Raji (cell line): ENCODE results near the gene PIGU.

Experiments used
- POLR2A ChIP-seq: IDR thresholded peaks from 2 replicates; pipeline ENCODE4 v1.6.1; 2011; ENCODE audit warnings: low read depth, low read length, control low read depth; ENCODE audit not compliant: insufficient read depth

Gene PIGU

GRCh38 chr20:34541917-34542316 is 135.0 kb downstream of the PIGU start:
- TF ChIP-seq POLR2A: no peak

GRCh38 chr20:34541264-34541901 is 135.5 kb downstream of the PIGU start:
- no peak for TF ChIP-seq POLR2A

- no peak for TF ChIP-seq POLR2A
Measured at GRCh38 chr20:34540596-34541263, 136.2 kb downstream of the PIGU start.

GRCh38 chr20:34539756-34540155 is 137.1 kb downstream of the PIGU start:
- no peak for TF ChIP-seq POLR2A

DNA sequence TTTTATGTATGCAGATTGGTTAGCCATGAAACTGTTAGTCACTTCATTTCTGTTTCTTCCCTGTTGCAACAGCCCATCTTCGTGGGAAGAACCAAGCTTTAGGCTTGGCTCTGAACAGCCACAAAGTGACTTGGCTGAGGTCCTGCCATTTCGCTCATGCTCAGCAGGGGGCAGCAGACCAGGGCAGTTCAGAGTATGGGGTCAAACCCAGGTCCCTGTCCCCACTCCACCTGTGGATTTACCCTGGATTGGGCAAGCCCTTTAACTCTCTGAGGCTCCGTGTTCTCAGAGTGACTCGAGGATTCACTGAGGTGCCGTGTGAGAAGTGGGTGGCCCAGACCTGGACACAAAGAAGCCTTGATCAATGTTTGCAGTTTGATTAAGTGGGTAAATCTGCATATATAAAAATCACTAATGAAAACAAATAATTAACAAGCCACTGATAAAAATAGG is 138.2 kb downstream of the PIGU start:
- no peak for TF ChIP-seq POLR2A

- no peak for TF ChIP-seq POLR2A
Measured at GRCh38 chr20:34537651-34538050, 139.2 kb downstream of the PIGU start.

GRCh38 chr20:34536798-34537394 is 140.0 kb downstream of the PIGU start:
- TF ChIP-seq POLR2A: no peak

GRCh38 chr20:34535857-34536256 is 141.0 kb downstream of the PIGU start:
- TF ChIP-seq POLR2A: no peak

DNA sequence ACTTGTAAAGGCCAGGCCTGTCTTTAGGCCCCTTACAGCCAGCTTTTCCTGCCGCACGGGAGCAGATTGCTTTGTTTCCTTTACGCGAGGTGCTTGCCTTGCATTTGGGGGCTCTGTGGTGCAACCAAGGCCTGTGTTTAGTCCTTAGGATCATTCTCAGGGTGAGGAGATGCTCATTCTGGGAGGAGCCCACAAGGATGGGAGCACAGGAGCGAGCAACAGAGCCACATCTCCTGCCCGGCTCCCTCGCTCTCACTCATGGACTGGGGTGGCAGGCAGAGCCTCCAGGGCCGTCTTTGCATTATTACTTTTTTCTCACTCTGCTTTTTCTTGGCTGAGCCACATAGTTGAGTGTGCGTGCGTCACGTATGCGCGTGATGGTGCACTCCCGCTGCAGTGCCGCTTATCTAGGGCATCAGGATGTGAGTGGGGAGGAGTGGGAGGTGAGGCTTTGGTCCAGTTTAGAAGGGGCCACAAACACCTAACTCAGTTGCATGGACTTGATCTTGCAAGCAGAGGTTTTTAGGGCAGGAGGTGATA is 141.5 kb downstream of the PIGU start:
- TF ChIP-seq POLR2A: no peak

DNA sequence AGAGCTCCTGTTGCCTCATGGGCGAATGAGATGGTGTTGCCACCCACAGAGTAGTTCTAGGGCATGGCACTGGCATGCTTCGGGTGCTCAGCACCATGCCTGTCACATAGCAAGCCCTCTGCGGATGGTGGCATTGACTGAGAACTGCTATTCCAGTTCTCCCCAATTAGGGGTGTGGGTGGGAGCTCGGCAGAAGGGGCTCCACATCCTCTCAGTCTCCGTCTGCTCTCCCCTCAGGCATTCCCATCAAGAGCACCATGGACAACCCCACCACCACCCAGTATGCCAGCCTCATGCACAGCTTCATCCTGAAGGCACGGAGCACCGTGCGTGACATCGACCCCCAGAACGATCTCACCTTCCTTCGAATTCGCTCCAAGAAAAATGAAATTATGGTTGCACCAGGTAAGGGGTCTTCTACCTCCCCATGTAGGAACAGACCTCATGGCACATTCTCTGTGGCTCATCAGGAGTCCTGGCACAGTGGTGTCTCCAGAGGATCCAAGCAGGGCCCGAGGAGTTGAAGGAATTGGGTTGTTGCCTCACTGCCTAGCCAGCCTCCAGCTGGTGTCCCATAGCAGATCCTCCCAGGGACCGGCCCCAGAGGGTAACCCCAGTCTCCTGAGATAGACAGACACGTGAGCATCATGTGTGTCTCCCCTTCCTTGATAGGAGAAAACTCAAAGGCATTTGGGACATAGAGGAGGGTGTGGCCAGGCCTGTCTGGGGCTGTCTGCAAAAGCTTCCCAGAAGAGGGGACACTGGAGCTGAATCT is 142.3 kb downstream of the PIGU start:
- no peak for TF ChIP-seq POLR2A

DNA sequence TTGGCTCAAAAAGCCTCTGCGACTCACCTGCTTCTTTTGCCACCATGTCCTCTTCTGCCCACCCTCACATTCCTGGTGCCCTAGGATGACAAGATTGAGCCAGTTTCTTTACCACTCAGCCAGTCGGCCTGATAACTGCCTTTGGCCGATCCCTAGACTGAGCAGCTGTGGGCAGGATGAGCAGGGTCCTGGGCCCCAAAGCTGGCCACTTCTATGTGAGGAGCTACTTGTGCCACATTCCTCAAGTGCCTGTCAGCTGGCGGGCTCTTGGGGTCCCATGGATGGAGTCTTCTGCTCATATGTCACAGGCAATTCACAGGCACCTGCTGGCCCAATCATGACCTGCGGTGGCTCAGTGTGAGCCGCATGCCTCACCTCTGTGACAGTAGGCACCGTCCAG is 144.1 kb downstream of the PIGU start:
- no peak for TF ChIP-seq POLR2A

- no peak for TF ChIP-seq POLR2A
Measured at GRCh38 chr20:34532320-34532719, 144.6 kb downstream of the PIGU start.

DNA sequence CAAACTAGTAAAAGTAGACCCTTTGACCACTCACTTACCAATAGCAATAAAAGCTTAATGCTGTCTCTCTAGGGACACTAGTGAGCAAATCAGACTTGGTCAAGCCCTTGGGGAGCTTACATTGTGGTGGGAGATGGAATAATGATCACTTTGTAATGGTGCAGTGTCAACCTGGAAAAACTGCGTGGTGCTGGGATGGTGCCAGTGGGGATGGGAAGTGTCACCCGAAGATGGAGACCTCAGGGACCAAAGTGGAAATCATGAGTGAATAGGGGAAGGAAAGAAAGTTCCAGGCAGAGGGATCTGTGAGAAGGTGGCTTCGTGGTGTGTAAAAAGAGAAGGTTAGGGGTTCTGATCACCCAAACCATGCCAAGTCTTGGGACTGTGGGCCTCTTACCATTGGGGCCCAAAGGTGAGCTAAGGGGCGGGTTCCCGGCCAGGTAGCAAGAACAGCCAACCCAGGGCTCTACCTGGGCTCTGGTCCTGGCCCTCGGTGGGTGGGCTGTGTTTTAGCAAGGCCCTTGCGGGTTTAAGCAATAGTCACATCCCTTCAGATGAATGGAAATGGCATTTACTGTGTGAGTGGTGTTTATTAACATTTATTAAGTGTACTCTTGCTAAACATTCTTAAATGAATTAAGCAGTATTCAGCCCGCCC is 145.2 kb downstream of the PIGU start:
- TF ChIP-seq POLR2A: no peak

- no peak for TF ChIP-seq POLR2A
Measured at GRCh38 chr20:34530342-34530741, 146.6 kb downstream of the PIGU start.

GRCh38 chr20:34529742-34530141 is 147.2 kb downstream of the PIGU start:
- TF ChIP-seq POLR2A: no peak

GRCh38 chr20:34528921-34529297 is 148.0 kb downstream of the PIGU start:
- no peak for TF ChIP-seq POLR2A

DNA sequence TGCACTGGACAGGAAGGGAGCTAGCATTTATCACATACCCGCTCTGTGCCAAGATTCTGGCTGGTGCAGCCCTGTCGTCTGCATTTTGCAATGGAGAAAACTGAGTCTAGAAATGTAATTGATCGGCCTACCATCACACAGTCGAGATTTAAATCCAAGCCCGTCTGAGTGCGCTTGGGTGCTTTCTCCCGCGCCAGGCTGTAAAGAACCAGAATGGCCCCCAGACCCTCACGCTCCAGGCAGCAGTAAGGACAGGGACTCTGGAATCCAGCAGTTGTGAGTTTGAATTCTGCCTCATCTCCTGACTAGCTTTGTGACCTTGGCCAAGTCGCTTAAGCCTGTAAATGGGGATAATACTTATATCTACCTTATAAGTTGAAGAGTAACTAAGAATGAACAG is 149.9 kb downstream of the PIGU start:
- TF ChIP-seq POLR2A: no peak
